ENCODE results near the gene TLR9.
"Not testable (repeated sequence)": the region's sequence is repeated elsewhere in the genome, so short reads cannot be mapped to it uniquely, and the experiment has no call there.

Gene TLR9

GRCh38 chr3:52194485-52195290 lies 30.8 kb downstream of the TLR9 start:
- DNase-seq (no peak), ATAC-seq (no peak)

GRCh38 chr3:52193065-52193464 lies 32.4 kb downstream of the TLR9 start:
- ATAC-seq, result no peak
- no peak for DNase-seq

DNA sequence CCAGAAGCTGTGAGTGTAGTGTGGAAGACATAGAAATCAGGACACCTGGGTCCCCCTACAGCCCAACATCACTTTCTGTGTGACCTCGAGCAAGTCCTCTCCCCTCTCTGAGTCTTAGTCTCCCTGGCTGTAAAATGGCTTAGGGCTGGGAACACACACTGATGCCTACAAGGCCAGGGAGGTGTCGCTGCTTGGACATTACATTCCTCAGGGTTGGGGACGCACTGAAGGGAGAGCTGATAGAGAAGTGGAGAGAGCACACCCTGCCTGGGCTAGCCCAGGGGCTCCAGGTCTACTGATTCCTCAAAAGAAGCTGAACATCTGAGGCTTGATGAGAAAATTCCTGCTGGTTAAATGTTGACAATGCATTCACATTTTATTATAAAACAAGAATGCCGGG lies 33.8 kb downstream of the TLR9 start:
- no peak for DNase-seq
- ATAC-seq, result no peak

GRCh38 chr3:52190294-52191074 lies 35.0 kb downstream of the TLR9 start:
- ATAC-seq, result no peak
- DNase-seq, result no peak

- DNase-seq (no peak), ATAC-seq (no peak)
Measured at GRCh38 chr3:52188556-52188955, 36.9 kb downstream of the TLR9 start.

GRCh38 chr3:52186729-52187128 lies 38.7 kb downstream of the TLR9 start:
- DNase-seq, result no peak
- no peak for ATAC-seq

- no peak for DNase-seq
- no peak for ATAC-seq
Measured at GRCh38 chr3:52185837-52186236, 39.6 kb downstream of the TLR9 start.

DNA sequence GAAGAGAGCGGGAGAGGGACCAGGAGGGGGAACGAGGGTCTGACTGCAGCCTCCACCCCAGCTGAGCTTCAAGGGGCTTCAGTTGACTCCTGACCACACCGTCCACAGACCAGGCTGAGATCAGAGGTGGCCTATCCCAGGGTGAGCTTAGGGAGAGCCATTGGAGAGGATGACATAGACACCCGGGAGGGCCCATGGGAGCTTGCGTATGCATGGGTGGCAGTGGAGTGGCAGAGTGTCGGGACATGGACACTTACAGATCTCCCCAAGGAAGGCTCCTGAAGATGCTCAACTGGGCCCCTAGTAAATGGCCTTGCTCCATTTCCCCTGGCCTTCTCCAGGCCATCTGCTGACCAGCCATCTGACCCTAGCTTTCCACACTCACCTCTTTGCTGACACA lies 40.1 kb downstream of the TLR9 start:
- ATAC-seq, result no peak
- DNase-seq, result no peak

DNA sequence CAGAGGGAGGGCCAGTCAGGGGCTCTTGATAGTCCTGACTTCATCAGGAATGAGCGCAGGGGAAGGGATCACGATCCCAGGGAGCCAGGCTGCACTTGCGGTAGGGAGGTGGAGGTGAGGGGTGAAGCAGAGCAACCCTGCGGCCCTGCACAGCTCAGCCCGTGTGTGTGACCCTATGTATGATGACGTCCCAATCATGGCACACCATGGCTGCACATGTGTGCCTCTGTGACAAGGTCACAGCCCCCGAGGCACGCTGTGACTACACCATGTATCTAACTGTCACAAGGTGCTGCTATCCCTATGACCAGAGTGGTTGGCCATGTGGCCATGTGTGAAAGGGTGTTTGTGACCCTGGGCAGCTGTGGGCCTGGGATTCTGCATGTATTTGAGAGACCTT lies 40.8 kb downstream of the TLR9 start:
- no peak for DNase-seq

DNA sequence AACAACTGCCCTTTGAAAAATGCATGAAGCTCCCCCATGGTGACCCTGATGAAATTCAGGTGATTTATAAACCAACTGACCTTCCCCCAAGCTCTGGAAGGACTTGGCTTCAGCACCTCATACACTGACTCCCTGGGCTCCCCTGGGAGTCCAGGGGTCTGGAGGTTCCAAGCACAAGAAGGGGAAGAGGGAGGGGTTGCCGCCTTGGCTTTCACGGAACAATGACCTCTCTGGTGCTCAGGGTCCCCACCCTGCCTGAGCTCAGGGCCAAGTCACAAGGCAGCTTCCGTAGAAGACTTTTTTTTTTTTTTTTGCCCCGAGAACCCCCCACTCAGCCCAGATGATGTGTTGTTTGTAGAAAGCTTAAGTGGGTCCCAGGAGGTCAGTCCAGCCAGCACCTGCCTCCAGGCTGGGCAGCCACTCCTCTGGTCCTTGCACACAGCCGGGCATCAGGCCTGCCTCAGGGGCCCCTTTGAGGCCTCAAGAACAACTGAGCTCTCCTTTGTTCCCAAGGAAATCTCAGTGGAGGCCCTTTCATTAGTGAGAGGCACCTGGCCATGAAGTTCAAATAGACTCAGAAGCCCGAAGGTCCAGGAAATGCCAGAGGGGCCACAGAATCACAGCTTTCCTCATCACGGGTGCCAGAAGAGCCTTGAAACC lies 41.5 kb downstream of the TLR9 start:
- no peak for ATAC-seq
- DNase-seq, result no peak

More for the DNA sequence above, 40.8 kb downstream of the TLR9 start:
- no peak for ATAC-seq

GRCh38 chr3:52182691-52183090 lies 42.8 kb downstream of the TLR9 start:
- DNase-seq, result no peak
- no peak for ATAC-seq

- ATAC-seq (no peak), DNase-seq (no peak)
Measured at GRCh38 chr3:52182196-52182595, 43.2 kb downstream of the TLR9 start.

DNA sequence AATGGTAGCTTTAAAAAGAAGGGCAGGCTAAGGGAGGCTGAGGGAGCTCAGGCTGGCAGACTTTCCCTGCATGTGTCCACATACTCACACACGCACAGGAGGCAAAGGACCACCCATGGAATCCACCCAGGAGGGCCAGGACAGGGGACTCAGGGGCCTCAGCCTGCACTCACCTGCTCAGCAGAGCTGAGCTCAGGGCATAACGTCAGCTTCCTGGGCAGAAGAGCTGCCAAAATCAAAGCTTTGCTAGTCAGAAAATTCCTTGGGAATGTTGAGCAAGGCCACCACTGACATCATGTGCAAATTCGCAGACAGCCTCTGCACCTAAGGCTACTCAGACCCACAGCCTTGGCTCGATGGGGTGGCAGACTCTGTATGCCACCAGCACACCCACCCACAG lies 43.9 kb downstream of the TLR9 start:
- DNase-seq (no peak), ATAC-seq (no peak)

DNA sequence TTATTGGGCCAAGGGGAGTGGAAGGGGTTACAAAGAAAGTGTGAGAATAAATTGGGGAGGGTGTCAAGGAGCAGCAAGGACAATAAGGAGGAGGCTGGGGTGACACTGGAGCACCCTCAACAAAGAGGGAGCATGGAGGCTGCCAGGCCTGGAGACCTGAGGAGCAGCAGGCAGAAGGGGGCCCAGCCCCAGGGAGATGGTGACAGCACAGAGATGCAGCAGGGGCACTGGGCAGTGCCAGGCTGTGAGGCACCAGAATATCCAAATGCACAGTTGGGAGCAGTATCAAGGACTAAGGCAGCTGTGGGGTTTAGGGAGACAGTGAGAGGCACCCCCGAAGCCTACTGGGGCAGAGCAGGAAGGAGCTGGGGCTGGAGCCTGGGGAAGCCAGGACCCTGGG lies 46.9 kb downstream of the TLR9 start:
- ATAC-seq, result no peak
- DNase-seq, result no peak

DNA sequence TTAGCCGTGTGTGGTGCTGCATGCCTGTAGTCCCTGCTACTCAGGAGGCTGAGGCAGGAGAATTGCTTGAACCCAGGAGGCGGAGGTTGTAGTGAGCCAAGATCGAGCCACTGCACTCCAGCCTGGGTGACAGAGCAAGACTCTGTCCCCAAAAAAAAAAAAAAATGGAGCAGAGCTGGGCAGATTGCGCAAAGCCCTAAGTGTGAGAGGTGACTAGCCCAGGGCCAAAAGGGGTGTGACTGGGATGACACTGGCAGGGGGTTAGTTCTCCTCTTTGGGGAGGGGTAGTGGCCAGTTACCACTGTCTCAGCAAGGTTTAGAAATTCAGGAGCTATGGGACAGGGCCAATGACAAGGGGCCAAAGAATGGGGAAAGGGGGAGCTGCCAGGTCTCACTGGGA lies 47.3 kb downstream of the TLR9 start:
- not testable (repeated sequence) for DNase-seq, ATAC-seq

- no peak for DNase-seq
- no peak for ATAC-seq
Measured at GRCh38 chr3:52177701-52178042, 47.8 kb downstream of the TLR9 start.

DNA sequence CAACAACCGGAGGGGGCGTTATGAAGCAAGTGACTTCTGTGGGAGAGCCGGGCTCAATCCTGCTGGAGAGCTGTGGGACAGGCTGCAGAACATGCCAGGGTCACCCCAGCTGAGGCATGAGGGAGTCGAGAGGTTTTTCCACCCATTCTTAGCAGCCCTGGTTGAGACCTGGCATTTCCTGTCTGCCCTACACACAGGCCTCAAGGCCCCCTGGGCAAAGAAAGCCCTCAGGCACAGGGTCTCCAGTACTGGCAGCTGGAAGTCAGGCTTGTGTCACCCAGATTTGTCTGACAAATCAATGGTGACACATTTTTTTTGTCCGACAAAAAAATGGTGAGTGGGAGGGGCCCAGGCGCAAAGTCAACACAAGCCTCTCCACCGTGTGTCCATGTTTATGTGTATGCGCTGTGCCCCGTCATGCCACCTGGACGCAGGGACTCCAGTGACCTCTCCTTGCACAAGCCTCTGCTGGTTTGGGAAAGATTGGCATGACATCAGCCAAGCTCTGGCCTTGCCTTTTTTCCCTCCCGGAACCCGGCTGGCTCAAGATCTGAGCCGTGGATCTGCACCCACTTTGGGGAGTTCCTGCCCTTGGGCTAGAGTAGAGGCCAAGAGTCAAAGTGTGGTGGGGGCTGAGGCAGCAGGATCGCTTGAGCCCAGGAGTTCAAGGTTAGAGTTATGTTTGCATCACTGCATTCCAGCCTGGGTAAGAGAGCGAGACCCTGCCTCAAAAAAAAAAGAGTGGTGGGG lies 48.3 kb downstream of the TLR9 start:
- no peak for DNase-seq
- no peak for ATAC-seq

- DNase-seq, result no peak
- ATAC-seq, result no peak
Measured at GRCh38 chr3:52176180-52176752, 49.2 kb downstream of the TLR9 start.

GRCh38 chr3:52175416-52176179 lies 49.8 kb downstream of the TLR9 start:
- ATAC-seq (no peak), DNase-seq (no peak)

- no peak for DNase-seq
Measured at GRCh38 chr3:52174896-52175295, 50.5 kb downstream of the TLR9 start.

GRCh38 chr3:52173101-52173500 lies 52.3 kb downstream of the TLR9 start:
- DNase-seq, result no peak
- ATAC-seq, result no peak

More at GRCh38 chr3:52174896-52175295, 50.5 kb downstream of the TLR9 start:
- no peak for ATAC-seq
